ENCODE results near the gene SNX25.

DNA sequence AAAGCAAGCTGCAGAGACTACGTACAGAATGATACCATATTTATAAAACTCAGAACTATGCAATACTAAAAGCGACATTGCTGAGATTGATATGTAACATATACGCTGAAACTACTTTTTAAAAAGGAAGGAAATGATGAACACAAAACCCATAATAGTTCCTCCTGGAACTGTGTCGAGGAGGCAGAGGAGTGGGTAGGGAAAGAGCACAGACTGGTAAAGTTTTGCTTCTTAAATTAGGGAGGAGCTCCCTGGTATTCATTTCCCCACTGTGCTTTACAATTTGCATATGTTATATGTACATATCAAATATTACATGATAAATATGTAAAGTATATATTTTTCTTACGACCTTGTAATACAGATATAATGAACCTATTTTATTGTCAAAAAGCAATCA is 202.5 kb downstream of the SNX25 start:
- TF ChIP-seq, protein P1, sequence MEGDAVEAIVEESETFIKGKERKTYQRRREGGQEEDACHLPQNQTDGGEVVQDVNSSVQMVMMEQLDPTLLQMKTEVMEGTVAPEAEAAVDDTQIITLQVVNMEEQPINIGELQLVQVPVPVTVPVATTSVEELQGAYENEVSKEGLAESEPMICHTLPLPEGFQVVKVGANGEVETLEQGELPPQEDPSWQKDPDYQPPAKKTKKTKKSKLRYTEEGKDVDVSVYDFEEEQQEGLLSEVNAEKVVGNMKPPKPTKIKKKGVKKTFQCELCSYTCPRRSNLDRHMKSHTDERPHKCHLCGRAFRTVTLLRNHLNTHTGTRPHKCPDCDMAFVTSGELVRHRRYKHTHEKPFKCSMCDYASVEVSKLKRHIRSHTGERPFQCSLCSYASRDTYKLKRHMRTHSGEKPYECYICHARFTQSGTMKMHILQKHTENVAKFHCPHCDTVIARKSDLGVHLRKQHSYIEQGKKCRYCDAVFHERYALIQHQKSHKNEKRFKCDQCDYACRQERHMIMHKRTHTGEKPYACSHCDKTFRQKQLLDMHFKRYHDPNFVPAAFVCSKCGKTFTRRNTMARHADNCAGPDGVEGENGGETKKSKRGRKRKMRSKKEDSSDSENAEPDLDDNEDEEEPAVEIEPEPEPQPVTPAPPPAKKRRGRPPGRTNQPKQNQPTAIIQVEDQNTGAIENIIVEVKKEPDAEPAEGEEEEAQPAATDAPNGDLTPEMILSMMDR (conservative IDR thresholded peaks at IDR 0.05; ENCODE audit: low read depth, low read length): no peak
- no peak for TF ChIP-seq EZH2phosphoT487 (IDR thresholded peaks at IDR 0.05; ENCODE audit: borderline replicate concordance, low read length)

Data from PC-3 (cell line).